B cell (primary cell): ENCODE data around the gene TAMALIN.

Experiments
- EZH2 ChIP-seq: IDR thresholded peaks from 2 replicates; pipeline ENCODE4 v1.6.1; 2012; ENCODE audit warnings: borderline replicate concordance, low read depth, mild to moderate bottlenecking, moderate library complexity, low read length; ENCODE audit not compliant: insufficient read depth, poor library complexity, severe bottlenecking
- TF ChIP-seq, protein P1 (sequence below): fragments of 200-600 bp; IDR thresholded peaks from one replicate; pipeline ENCODE4 v1.8.0; 2022; ENCODE audit warnings: antibody characterized with exemption, mild to moderate bottlenecking

GRCh38 chr12:51994959-51995358, 11.8 kb upstream of the TAMALIN start:
- no peak for TF ChIP-seq EZH2
- TF ChIP-seq, protein P1, sequence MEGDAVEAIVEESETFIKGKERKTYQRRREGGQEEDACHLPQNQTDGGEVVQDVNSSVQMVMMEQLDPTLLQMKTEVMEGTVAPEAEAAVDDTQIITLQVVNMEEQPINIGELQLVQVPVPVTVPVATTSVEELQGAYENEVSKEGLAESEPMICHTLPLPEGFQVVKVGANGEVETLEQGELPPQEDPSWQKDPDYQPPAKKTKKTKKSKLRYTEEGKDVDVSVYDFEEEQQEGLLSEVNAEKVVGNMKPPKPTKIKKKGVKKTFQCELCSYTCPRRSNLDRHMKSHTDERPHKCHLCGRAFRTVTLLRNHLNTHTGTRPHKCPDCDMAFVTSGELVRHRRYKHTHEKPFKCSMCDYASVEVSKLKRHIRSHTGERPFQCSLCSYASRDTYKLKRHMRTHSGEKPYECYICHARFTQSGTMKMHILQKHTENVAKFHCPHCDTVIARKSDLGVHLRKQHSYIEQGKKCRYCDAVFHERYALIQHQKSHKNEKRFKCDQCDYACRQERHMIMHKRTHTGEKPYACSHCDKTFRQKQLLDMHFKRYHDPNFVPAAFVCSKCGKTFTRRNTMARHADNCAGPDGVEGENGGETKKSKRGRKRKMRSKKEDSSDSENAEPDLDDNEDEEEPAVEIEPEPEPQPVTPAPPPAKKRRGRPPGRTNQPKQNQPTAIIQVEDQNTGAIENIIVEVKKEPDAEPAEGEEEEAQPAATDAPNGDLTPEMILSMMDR = no peak
